ENCODE results near the gene BCDIN3D. TPM values are rescaled to one million over a fixed set of nuclear protein-coding genes. Genes with fewer than 3 reads are reported as not detected.

The BCDIN3D gene
- total and polyA plus RNA-seq, 8 donors: 2.0 to 4.8 (median 2.9) TPM

DNA sequence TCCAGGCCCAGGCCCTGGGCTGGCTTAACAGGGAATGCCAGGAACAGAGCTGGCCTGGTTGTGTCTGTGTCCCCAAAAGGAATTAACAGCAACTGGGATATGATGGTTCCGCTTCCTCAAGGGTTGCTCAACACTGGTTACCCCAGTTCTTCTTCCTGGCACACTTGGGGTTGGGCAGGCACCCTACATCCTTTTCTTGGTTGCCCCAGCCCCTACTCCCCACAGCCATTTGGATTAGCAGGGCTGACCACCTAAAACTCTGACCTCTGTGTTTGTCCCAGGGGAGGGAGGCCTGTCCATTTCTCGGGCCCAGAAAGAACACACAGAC is 45.5 kb downstream of the BCDIN3D start:
- 82 to 88% methylated on average over 2 of the region's 2 CpGs for WGBS, 2 donors
- DNase-seq: no peak
- Histone ChIP-seq H3K4me3 (no peak overlapping the region), H3K27ac (no peak overlapping the region), H3K36me3 (no peaks in the 10 kb centered on the region), H3K27me3 (no peaks in the 10 kb centered on the region), H3K9me3 (no peaks in the 10 kb centered on the region), H3K4me1 (no peaks in the 10 kb centered on the region)
- FAIRE-seq: no peak
- TF ChIP-seq, protein P1, sequence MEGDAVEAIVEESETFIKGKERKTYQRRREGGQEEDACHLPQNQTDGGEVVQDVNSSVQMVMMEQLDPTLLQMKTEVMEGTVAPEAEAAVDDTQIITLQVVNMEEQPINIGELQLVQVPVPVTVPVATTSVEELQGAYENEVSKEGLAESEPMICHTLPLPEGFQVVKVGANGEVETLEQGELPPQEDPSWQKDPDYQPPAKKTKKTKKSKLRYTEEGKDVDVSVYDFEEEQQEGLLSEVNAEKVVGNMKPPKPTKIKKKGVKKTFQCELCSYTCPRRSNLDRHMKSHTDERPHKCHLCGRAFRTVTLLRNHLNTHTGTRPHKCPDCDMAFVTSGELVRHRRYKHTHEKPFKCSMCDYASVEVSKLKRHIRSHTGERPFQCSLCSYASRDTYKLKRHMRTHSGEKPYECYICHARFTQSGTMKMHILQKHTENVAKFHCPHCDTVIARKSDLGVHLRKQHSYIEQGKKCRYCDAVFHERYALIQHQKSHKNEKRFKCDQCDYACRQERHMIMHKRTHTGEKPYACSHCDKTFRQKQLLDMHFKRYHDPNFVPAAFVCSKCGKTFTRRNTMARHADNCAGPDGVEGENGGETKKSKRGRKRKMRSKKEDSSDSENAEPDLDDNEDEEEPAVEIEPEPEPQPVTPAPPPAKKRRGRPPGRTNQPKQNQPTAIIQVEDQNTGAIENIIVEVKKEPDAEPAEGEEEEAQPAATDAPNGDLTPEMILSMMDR (IDR thresholded peaks at IDR 0.05): no peak
- intact Hi-C loops (cut with DNase I): no loop called here
- ATAC-seq: peak in 1 of 4 donors; percentile 18

DNA sequence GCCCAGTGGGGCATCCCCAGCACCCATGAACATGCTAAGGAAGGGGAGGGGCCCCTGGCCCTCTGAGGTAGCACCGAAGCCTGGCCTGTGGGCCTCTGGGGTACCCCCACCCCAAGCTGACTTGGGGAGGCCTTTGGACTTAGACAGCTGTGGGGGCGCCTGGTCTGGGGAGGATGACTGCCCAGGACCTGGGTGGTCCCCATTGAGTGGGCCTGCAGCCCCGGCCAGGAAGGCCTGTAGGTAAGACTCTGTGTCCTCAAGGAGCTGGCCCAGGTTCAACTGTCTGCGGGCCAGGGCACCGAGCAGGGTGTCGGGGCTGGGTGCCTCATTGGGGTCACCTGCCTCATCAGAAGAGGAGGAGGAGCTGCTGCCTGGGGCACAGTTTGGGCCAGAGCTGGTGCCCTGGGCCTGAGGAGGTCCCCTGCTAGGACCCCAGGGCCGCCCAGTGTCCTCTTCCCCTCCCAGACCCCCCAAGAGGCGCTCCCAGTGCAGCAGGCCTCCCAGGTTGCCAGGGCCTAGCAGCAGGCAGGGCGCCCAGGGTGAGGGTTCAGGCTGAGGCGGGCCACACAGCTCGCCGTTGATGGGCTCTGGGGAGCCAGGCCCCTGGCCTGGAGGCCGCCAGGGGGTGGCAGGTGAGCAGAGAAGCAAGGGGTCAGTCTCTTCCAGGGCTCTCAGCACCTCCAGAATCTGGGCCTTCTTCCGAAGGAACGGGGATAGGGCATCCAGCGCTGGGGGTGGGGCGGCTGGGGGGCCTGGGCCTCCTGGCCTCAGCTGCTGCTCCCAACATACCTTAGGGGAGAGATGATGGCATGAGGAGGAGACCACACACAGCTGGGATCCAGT is 46.1 kb downstream of the BCDIN3D start:
- TF ChIP-seq, protein P1 (IDR thresholded peaks at IDR 0.05): no peak
- Histone ChIP-seq H3K27ac (no peak overlapping the region), H3K4me3 (no peak overlapping the region), H3K36me3 (no peaks in the 10 kb centered on the region), H3K27me3 (no peaks in the 10 kb centered on the region), H3K4me1 (no peaks in the 10 kb centered on the region), H3K9me3 (no peaks in the 10 kb centered on the region)
- intact Hi-C loops (cut with DNase I): no loop called here
- ATAC-seq: no peak
- peak in 1 of 6 donors; percentile 57 for DNase-seq
- 94% methylated on average over 17 of the region's 17 CpGs for WGBS, 2 donors
- no peak for FAIRE-seq

DNA sequence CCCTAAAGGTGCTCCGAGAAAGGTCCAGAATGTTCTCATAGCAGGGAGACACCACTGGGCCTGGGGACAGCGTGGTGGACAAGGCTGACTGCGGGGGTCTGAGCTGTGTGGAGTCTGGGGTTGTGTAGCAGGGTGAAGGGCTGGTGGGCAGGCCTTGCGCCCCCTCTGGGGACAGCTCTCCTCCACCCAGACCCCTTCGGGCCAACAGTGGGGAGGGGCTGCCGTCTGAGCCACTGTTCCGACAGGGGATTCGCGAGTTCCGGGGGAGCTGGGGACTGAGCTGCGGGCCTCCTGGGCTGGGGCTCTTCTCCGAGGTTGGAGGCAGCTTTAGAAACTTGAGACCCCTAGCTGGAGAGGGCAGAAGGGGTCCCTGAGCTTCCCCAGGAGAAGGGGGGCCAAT is 46.8 kb downstream of the BCDIN3D start:
- DNase-seq: no peak
- 92 to 96% methylated on average over 12 of the region's 12 CpGs for WGBS, 2 donors
- Histone ChIP-seq H3K27ac (no peak overlapping the region), H3K27me3 (no peaks in the 10 kb centered on the region), H3K4me3 (no peak overlapping the region), H3K9me3 (no peaks in the 10 kb centered on the region), H3K4me1 (no peaks in the 10 kb centered on the region), H3K36me3 (no peaks in the 10 kb centered on the region)
- ATAC-seq: no peak
- FAIRE-seq: no peak
- TF ChIP-seq, protein P1 (IDR thresholded peaks at IDR 0.05): no peak
- intact Hi-C loops (cut with DNase I): no loop called here

DNA sequence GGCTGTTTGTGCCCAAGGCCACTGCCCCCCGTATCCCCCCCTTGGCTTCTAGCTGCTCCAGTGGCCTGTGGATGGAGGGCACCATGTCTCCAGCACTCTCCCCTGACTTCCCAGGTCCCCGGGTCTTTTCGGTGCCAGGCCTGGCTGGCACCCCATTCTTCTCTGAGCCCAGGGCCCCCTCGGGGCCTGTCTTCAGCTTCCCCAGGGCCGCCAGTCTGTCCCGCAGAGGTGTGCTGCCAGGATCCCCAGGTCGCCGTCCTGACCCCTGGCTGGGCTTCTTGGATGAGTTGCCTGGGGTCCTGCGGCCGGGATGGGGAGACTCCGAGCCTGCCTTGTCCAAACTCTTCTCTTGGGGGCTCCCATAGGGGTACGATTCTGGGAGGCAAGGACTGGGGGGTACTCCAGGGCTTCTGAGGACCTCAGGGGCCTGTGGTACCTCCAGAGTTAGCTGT is 47.2 kb downstream of the BCDIN3D start:
- H3K4me1 ChIP-seq: no peaks in the 10 kb centered on the region
- ATAC-seq (no peak), DNase-seq (no peak), FAIRE-seq (no peak)
- 86 to 92% methylated on average over 12 of the region's 12 CpGs for WGBS, 2 donors
- intact Hi-C loops (cut with DNase I): no loop called here
- no peak overlapping the region for H3K27ac ChIP-seq
- TF ChIP-seq, protein P1 (IDR thresholded peaks at IDR 0.05): no peak
- no peaks in the 10 kb centered on the region for H3K9me3 ChIP-seq
- no peaks in the 10 kb centered on the region for H3K27me3 ChIP-seq
- no peak overlapping the region for H3K4me3 ChIP-seq
- no peaks in the 10 kb centered on the region for H3K36me3 ChIP-seq

Data from pancreas (tissue), 10 donors.